Lower leg skin (tissue), 4 donors: ENCODE data around the gene ELOVL1. TPM values are rescaled to one million over a fixed set of nuclear protein-coding genes. Genes with fewer than 3 reads are reported as not detected.

Experiments
- DNase-seq, 2 donors: peaks; one replicate each; pipeline ENCODE4 v3.0.0-alpha.2; 2019; ENCODE audit warnings: low spot score in 2 of 2
- H3K4me3 ChIP-seq: fragments of 200-600 bp; sonication (generic); 2 replicates; pipeline ENCODE4 v1.5.1; 2017; ENCODE audit warnings: mild to moderate bottlenecking, low read depth; ENCODE audit not compliant: poor library complexity, severe bottlenecking
- POLR2A ChIP-seq, 2 donors: fragments of 450-650 bp; IDR thresholded peaks; one replicate each; pipeline ENCODE4 v1.6.1; 2016 to 2017; ENCODE audit warnings: antibody characterized with exemption in 2 of 2, mild to moderate bottlenecking in 1 of 2, moderate library complexity in 1 of 2
- WGBS, 2 donors: methylation state at CpG; one replicate each; pipeline ENCODE4 v1.1.5; 2018; 5-methylcytosine and 5-hydroxymethylcytosine counted together
- intact Hi-C: fragments of 100-400 bp; cut with DNase I; formaldehyde crosslinking; loops from one replicate; pipeline ENCODE4 v1.15.0; 2023; ENCODE audit warnings: low total_unique reads
- total RNA-seq, 4 donors: library from RNA; depleted of rRNA; stranded (reverse); fragments of >200 nt; gene quantifications; one replicate each; pipeline ENCODE4 v1.1.0, GENCODE V29; 2016
- TF ChIP-seq, protein P1 (sequence below), 3 donors: fragments of 450-650 bp; IDR thresholded peaks; one replicate each; pipeline ENCODE4 v1.5.1; 2016; ENCODE audit warnings: antibody characterized with exemption in 3 of 3, mild to moderate bottlenecking in 3 of 3, moderate library complexity in 2 of 3

Gene ELOVL1
- total RNA-seq, 4 donors from 2014 or later = 359 to 592 (median 401) TPM

GRCh38 chr1:43367026-43367903 is 546 bp downstream of the ELOVL1 start:
- DNase-seq = no peak
- WGBS, 2 donors = 1 to 2% methylated on average over 27 to 33 of the region's 48 CpGs
- TF ChIP-seq, protein P1, sequence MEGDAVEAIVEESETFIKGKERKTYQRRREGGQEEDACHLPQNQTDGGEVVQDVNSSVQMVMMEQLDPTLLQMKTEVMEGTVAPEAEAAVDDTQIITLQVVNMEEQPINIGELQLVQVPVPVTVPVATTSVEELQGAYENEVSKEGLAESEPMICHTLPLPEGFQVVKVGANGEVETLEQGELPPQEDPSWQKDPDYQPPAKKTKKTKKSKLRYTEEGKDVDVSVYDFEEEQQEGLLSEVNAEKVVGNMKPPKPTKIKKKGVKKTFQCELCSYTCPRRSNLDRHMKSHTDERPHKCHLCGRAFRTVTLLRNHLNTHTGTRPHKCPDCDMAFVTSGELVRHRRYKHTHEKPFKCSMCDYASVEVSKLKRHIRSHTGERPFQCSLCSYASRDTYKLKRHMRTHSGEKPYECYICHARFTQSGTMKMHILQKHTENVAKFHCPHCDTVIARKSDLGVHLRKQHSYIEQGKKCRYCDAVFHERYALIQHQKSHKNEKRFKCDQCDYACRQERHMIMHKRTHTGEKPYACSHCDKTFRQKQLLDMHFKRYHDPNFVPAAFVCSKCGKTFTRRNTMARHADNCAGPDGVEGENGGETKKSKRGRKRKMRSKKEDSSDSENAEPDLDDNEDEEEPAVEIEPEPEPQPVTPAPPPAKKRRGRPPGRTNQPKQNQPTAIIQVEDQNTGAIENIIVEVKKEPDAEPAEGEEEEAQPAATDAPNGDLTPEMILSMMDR (IDR thresholded peaks at IDR 0.05) = no peak
- no peak for TF ChIP-seq POLR2A (IDR thresholded peaks at IDR 0.05)
- intact Hi-C loops = no loop called here
- peak overlapping the region; percentile 79 for H3K4me3 ChIP-seq

- intact Hi-C loops = no loop called here
- peak overlapping the region; percentile 79 for H3K4me3 ChIP-seq
- WGBS, 2 donors = 12 to 13% methylated on average over 4 to 5 of the region's 5 CpGs
- TF ChIP-seq, protein P1 (IDR thresholded peaks at IDR 0.05) = no peak
- no peak for TF ChIP-seq POLR2A (IDR thresholded peaks at IDR 0.05)
- no peak for DNase-seq
Observed at GRCh38 chr1:43366601-43367025, 1.2 kb downstream of the ELOVL1 start.

- H3K4me3 ChIP-seq = no peak overlapping the region
- intact Hi-C loops = no loop called here
- WGBS, 2 donors = 39 to 58% methylated on average over 11 of the region's 11 CpGs
- peak; percentile 36 to 90 for DNase-seq
- TF ChIP-seq, protein P1 (IDR thresholded peaks at IDR 0.05) = no peak
- TF ChIP-seq POLR2A (IDR thresholded peaks at IDR 0.05) = no peak
Observed at GRCh38 chr1:43366179-43366578, 1.6 kb downstream of the ELOVL1 start.

DNA sequence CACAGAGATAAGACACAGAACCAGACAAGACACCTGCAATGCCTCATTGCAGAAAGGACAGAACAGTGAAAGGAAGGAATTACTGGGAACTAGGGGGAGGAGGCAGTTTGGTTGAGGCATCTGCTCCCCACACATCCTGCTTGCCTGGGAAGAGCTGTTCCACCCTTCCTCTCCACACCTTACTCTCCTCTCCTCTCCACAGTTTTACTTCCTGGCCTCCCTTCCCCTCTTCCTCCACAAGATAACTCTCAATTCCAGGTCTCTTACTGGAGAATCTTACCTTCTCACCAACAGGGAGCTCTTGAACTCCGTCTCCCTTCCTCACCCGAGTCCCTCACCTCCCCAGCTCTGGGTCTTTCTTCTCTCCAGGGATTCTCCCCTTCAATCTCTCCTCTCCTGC is 2.1 kb downstream of the ELOVL1 start:
- DNase-seq = no peak

GRCh38 chr1:43363935-43364525 is 3.8 kb downstream of the ELOVL1 start:
- 81 to 83% methylated on average over 5 of the region's 5 CpGs for WGBS, 2 donors
- H3K4me3 ChIP-seq = no peak overlapping the region
- intact Hi-C loops = no loop called here
- no peak for DNase-seq
- TF ChIP-seq POLR2A (IDR thresholded peaks at IDR 0.05) = no peak
- TF ChIP-seq, protein P1 (IDR thresholded peaks at IDR 0.05) = no peak

More for the DNA sequence above, 2.1 kb downstream of the ELOVL1 start:
- intact Hi-C loops = no loop called here
- no peak for TF ChIP-seq POLR2A (IDR thresholded peaks at IDR 0.05)
- WGBS, 2 donors = 77 to 80% methylated on average over 2 of the region's 2 CpGs
- H3K4me3 ChIP-seq = no peak overlapping the region

DNA sequence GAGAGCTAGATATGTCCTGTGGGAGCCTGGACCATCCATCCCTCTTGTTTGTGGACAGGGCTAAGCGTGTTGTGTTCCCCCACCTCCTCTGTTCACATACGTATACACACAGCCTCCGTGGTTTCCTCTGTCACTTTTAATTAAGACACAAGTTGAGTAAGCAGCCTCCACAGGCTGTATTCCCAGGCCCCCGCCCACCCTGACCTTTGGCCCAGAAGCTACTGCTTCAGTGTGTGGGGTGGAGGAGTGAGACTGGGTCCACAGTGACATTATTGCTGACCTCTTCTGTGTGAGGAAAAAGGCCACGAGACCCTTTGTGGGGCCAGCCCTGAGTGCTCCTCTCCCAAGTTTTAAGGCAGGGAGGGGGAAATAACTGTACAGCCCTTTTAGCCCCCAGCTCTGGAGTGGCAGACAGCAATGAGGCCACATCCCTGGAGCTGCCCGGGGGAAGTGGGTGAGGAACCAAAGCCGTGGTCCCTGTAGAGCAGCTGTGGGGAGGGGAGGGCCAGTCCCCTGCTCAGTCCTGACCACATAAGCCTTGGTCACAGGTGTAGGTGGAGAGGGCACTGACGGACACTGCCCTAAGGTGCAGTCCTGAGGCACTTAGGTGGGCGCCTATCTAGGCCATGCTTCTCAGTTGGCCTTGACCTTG is 4.4 kb downstream of the ELOVL1 start:
- H3K4me3 ChIP-seq = no peak overlapping the region
- TF ChIP-seq, protein P1 (IDR thresholded peaks at IDR 0.05) = no peak
- no peak for TF ChIP-seq POLR2A (IDR thresholded peaks at IDR 0.05)
- intact Hi-C loops = no loop called here
- no peak for DNase-seq
- WGBS, 2 donors = 77 to 82% methylated on average over 9 of the region's 9 CpGs
